HG03460 (cell line): ENCODE measurements around the gene FAM131B.
A peak's percentile ranks its signal among the peaks of the same experiment; 100 is the strongest.

Source experiments
- ATAC-seq: cut with Tn5 transposase; IDR thresholded peaks from one replicate; pipeline ENCODE4 v1.9.1; 2021; ENCODE audit not compliant: unreplicated experiment

Gene FAM131B

GRCh38 chr7:143325240-143325639, 37.3 kb downstream of the FAM131B start:
- ATAC-seq, result peak; percentile 69

- no peak for ATAC-seq
Measured at GRCh38 chr7:143323653-143324052, 38.9 kb downstream of the FAM131B start.

GRCh38 chr7:143322760-143323633, 39.5 kb downstream of the FAM131B start:
- no peak for ATAC-seq

- ATAC-seq, result no peak
Measured at GRCh38 chr7:143321734-143322133, 40.8 kb downstream of the FAM131B start.

GRCh38 chr7:143321242-143321641, 41.3 kb downstream of the FAM131B start:
- ATAC-seq, result no peak

GRCh38 chr7:143320620-143321019, 41.9 kb downstream of the FAM131B start:
- ATAC-seq, result no peak

GRCh38 chr7:143318661-143319060, 43.9 kb downstream of the FAM131B start:
- no peak for ATAC-seq

GRCh38 chr7:143316492-143316891, 46.0 kb downstream of the FAM131B start:
- ATAC-seq, result no peak

- ATAC-seq, result no peak
Measured at GRCh38 chr7:143315776-143316175, 46.7 kb downstream of the FAM131B start, which contains the start of gene CLCN1. TSS of gene CLCN1 (plus strand) at chr7:143316111. CDS start at chr7:143316213, 102 bp downstream.

- no peak for ATAC-seq
Measured at GRCh38 chr7:143314127-143314526, 48.4 kb downstream of the FAM131B start.

GRCh38 chr7:143308632-143309031, 53.9 kb downstream of the FAM131B start:
- no peak for ATAC-seq

- ATAC-seq, result no peak
Measured at GRCh38 chr7:143305423-143306070, 57.0 kb downstream of the FAM131B start.

GRCh38 chr7:143304938-143305337, 57.6 kb downstream of the FAM131B start:
- no peak for ATAC-seq

GRCh38 chr7:143303733-143304132, 58.8 kb downstream of the FAM131B start:
- ATAC-seq, result no peak
